HepG2 (cell line): ENCODE data around the gene DUS2. TPM values are rescaled to one million over a fixed set of nuclear protein-coding genes. Genes with fewer than 3 reads are reported as not detected.

ENCODE experiments used
- AKAP8 ChIP-seq: sonication (generic); formaldehyde crosslinking; IDR thresholded peaks from 2 replicates; pipeline ENCODE4 v1.5.1; 2020; ENCODE audit warnings: mild to moderate bottlenecking, missing genetic modification reagents
- DRAP1 ChIP-seq: IDR thresholded peaks from 2 replicates; pipeline ENCODE4 v1.6.1; 2016; ENCODE audit warnings: missing genetic modification reagents, missing compliant biosample characterization
- E2F2 ChIP-seq: sonication (generic); formaldehyde crosslinking; IDR thresholded peaks from 2 replicates; pipeline ENCODE4 v1.4.0; 2020; ENCODE audit warnings: missing genetic modification reagents, borderline replicate concordance
- ELF1 ChIP-seq: sonication (generic); formaldehyde crosslinking; IDR thresholded peaks from 2 replicates; pipeline ENCODE4 v1.4.0; 2020; ENCODE audit warnings: missing genetic modification reagents
- ETS1 ChIP-seq: sonication (generic); formaldehyde crosslinking; IDR thresholded peaks from 2 replicates; pipeline ENCODE4 v1.4.0; 2020; ENCODE audit warnings: missing genetic modification reagents
- FOXP1 ChIP-seq, 2 experiments: fragments of 450-650 bp in 1 of 2; IDR thresholded peaks; 2 replicates each; pipeline ENCODE4 v1.6.1; 2017 to 2018; ENCODE audit warnings: antibody characterized with exemption in 1 of 2
- GATA4 ChIP-seq: sonication (generic); IDR thresholded peaks from 2 replicates; pipeline ENCODE4 v1.6.1; 2016; ENCODE audit warnings: antibody characterized with exemption, low read depth, borderline replicate concordance
- HNF4A ChIP-seq: sonication (generic); formaldehyde crosslinking; IDR thresholded peaks from 2 replicates; pipeline ENCODE4 v1.4.0; 2020; ENCODE audit warnings: missing genetic modification reagents
- KLF12 ChIP-seq: sonication (generic); formaldehyde crosslinking; IDR thresholded peaks from 2 replicates; pipeline ENCODE4 v1.4.0; 2020; ENCODE audit warnings: missing genetic modification reagents, borderline replicate concordance
- RXRA ChIP-seq: sonication (generic); formaldehyde crosslinking; IDR thresholded peaks from 2 replicates; pipeline ENCODE4 v1.5.1; 2020; ENCODE audit warnings: missing genetic modification reagents
- TBX2 ChIP-seq: sonication (generic); formaldehyde crosslinking; IDR thresholded peaks from 2 replicates; pipeline ENCODE4 v1.5.0; 2020; ENCODE audit warnings: missing genetic modification reagents, mild to moderate bottlenecking, borderline replicate concordance
- YY1 ChIP-seq: IDR thresholded peaks from 2 replicates; pipeline ENCODE4 v1.6.1; 2011; ENCODE audit warnings: low read length, low read depth, moderate library complexity, mild to moderate bottlenecking; ENCODE audit not compliant: insufficient read depth, insufficient replicate concordance
- ZFX ChIP-seq: sonication (generic); formaldehyde crosslinking; IDR thresholded peaks from 2 replicates; pipeline ENCODE4 v1.4.0; 2020; ENCODE audit warnings: mild to moderate bottlenecking, low read depth, missing genetic modification reagents, moderate library complexity
- ZNF121 ChIP-seq: sonication (generic); formaldehyde crosslinking; IDR thresholded peaks from 2 replicates; pipeline ENCODE4 v1.5.0; 2020; ENCODE audit warnings: mild to moderate bottlenecking, missing genetic modification reagents
- ZNF160 ChIP-seq: sonication (generic); formaldehyde crosslinking; IDR thresholded peaks from 2 replicates; pipeline ENCODE4 v1.8.0; 2022; ENCODE audit warnings: mild to moderate bottlenecking, inconsistent platforms, missing genetic modification reagents
- ZNF275 ChIP-seq: sonication (generic); formaldehyde crosslinking; IDR thresholded peaks from 2 replicates; pipeline ENCODE4 v1.8.0; 2022; ENCODE audit warnings: missing genetic modification reagents, mild to moderate bottlenecking, inconsistent platforms, borderline replicate concordance
- ZNF33B ChIP-seq: sonication (generic); formaldehyde crosslinking; IDR thresholded peaks from 2 replicates; pipeline ENCODE4 v1.5.1; 2020; ENCODE audit warnings: mild to moderate bottlenecking, missing genetic modification reagents
- ZNF44 ChIP-seq: sonication (generic); formaldehyde crosslinking; IDR thresholded peaks from 2 replicates; pipeline ENCODE4 v1.5.1; 2020; ENCODE audit warnings: mild to moderate bottlenecking, missing genetic modification reagents
- ZNF468 ChIP-seq: sonication (generic); formaldehyde crosslinking; IDR thresholded peaks from 2 replicates; pipeline ENCODE4 v1.8.0; 2022; ENCODE audit warnings: mild to moderate bottlenecking, moderate library complexity, missing genetic modification reagents
- ZNF616 ChIP-seq: sonication (generic); formaldehyde crosslinking; IDR thresholded peaks from 2 replicates; pipeline ENCODE4 v1.5.0; 2020; ENCODE audit warnings: low read depth, mild to moderate bottlenecking, missing genetic modification reagents
- ZNF740 ChIP-seq: sonication (generic); formaldehyde crosslinking; IDR thresholded peaks from 2 replicates; pipeline ENCODE4 v1.4.0; 2020; ENCODE audit warnings: missing genetic modification reagents
- ZNF761 ChIP-seq: sonication (generic); formaldehyde crosslinking; conservative IDR thresholded peaks from 2 replicates; pipeline ENCODE4 v1.4.0; 2020; ENCODE audit warnings: mild to moderate bottlenecking, missing genetic modification reagents
- polyA plus RNA-seq, 8 experiments: library from polyadenylated mRNA; depleted of rRNA in 3 of 8; stranded (reverse) in 7 of 8; unstranded in 1 of 8; fragments of >200 nt; fragmentation: Illumina TruSeq in 4 of 8; extraction: Trizol in 4 of 8; gene quantifications; 2 replicates each; pipeline versions ENCODE4 v1.2.1 to v1.2.3, GENCODE V29; 2011 to 2016; ENCODE audit warnings: low read depth in 4 of 8, missing spikeins in 1 of 8, mixed read lengths in 1 of 8; ENCODE audit not compliant: insufficient read depth in 1 of 8
- total RNA-seq, 5 experiments: library from RNA; depleted of rRNA; stranded (reverse); fragments of >200 nt; fragmentation: Illumina TruSeq; extraction: Trizol; gene quantifications; 2 replicates each; pipeline ENCODE4 v1.2.3, GENCODE V29; 2016; ENCODE audit warnings: low read depth in 1 of 5

Gene DUS2
- total and polyA plus RNA-seq, 2 of the 13 experiments (the other 11 are each of a cell fraction or from before 2014, with no cell fraction given): 17.8 to 25.1 TPM

GRCh38 chr16:68079626-68080344 lies 56.7 kb downstream of the DUS2 start (continued):
- TF ChIP-seq E2F2 (CRISPR knock-in tag): no peak
- peak; percentile 64 for TF ChIP-seq DRAP1 (CRISPR knock-in tag)
- TF ChIP-seq AKAP8 (CRISPR knock-in tag): no peak; the same call in none of the 2 replicates
- TF ChIP-seq ETS1: peak; percentile 56; the same call in 1 of the 2 replicates
- TF ChIP-seq ZNF121 (CRISPR knock-in tag): no peak
- peak; percentile 6; the same call in 1 of the 2 replicates for TF ChIP-seq ZNF44 (CRISPR knock-in tag)
- 0 out of 2 replicates have a peak, but pooled peaks have one; percentile 61 for TF ChIP-seq ZNF616 (CRISPR knock-in tag)
- peak; percentile 94 for TF ChIP-seq ZFX
- TF ChIP-seq ZNF275 (CRISPR knock-in tag): peak; percentile 78; the same call in 1 of the 2 replicates
- TF ChIP-seq HNF4A (CRISPR knock-in tag): peak; percentile 98
- peak; percentile 92 for TF ChIP-seq GATA4
- peak; percentile 86; the same call in 1 of the 2 replicates for TF ChIP-seq ZNF761
- peak; percentile 97 for TF ChIP-seq RXRA (CRISPR knock-in tag)
- peak; percentile 71 for TF ChIP-seq ELF1
- TF ChIP-seq KLF12: peak; percentile 95
- TF ChIP-seq TBX2: peak; percentile 99
- peak; percentile 93; the same call in 1 of the 2 replicates for TF ChIP-seq ZNF740
- peak; percentile 66; the same call in 1 of the 2 replicates for TF ChIP-seq ZNF33B (CRISPR knock-in tag)
- peak; percentile 89 for TF ChIP-seq ZNF160 (CRISPR knock-in tag)
- TF ChIP-seq FOXP1 (IDR thresholded peaks at IDR 0.05): 0 out of 2 replicates have a peak, but pooled peaks have one; percentile 28
- TF ChIP-seq FOXP1 (CRISPR knock-in tag; IDR thresholded peaks at IDR 0.05): peak; percentile 98
- TF ChIP-seq YY1: peak; percentile 3
- TF ChIP-seq ZNF468 (CRISPR knock-in tag): 0 out of 2 replicates have a peak, but pooled peaks have one; percentile 39
